ENCODE data around the gene IL17RE.
"Not testable (repeated sequence)": the region's sequence is repeated elsewhere in the genome, so short reads cannot be mapped to it uniquely, and the experiment has no call there.

The IL17RE gene

GRCh38 chr3:9883706-9884554, 18.7 kb upstream of the IL17RE start:
- peak; percentile 60 for DNase-seq

DNA sequence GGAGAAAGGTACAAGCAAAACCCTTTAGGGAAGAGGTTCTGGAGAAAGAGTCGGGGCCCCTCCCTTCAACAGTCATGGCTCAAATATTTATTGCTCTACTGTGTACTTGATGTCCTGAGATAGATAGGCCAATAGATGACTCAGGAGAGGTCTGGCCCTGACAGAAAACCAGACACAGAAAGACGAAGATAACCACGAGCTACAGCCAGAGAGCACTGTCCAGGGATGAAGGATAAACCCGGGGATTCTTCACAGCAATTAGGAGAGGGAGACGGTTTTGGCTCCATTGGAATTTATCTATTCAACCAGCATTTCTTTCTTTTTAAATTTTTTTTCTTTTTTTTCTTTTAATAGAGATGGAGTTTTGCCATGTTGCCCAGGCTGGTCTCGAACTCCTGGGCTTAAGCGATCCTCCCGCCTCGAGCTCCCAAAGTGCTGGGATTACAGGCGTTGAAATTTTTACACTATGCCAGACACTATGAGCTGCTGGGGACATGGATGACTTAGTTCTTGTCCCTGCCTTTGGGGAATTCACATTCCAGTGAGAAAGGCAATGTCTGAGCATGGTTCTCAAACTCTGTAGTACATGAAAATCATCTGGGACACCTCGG, 18.0 kb upstream of the IL17RE start:
- peak; percentile 89 for DNase-seq

DNA sequence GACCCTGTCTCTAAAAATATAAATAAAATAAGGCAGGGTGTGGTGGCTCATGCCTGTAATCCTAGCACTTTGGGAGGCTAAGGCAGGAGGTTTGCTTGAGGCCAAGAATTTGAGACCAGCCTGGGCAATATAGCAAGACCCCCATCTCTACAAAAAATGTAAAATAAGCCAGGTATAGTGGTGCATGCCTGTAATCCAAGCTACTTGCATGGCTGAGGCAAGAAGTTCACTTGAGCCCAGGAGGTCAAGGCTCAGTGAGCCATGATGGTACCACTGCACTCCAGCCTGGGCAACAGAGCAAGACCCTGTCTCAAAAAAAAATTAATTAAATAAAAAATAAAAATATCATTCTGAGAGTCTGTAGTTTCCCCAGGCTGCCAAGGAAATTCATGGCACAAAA, 16.3 kb upstream of the IL17RE start:
- DNase-seq: no peak

GRCh38 chr3:9887480-9887879, 15.2 kb upstream of the IL17RE start:
- no peak for DNase-seq

DNA sequence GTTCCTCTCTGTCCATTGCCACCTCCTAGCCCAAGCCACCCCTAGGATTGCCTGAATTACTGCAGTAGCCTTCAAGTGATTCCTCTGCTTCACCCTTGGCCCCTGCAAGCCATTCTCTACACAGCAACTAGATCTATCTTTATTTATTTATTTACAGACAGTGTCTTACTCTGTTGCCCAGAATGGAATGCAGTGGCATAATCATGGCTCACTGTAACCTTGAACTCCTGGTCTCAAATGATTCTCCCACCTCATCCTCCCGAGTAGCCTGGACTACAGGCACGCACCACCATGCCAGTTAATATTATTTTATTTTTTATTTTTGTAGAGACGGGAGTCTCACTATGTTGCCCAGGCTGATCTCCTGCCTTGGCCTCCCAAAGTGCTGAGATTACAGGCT, 14.1 kb upstream of the IL17RE start:
- no peak for DNase-seq

DNA sequence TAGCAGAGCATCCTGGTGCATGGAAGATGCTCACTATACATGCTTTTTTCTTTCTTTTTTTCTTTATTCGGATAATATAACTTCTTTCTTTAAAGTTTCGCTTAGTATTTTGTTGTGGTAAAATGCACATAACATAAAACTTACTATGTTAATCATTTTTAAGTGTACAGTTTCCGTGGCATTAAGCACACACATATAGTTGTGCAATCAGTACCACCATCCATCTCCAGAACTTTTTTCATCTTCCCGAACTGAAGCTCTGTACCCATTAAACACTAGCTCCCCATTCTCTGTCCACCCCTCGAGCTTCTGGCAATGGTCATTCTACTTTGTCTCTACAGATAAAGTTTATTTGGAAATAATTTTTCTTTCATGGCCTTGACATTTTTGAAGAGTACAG, 13.2 kb upstream of the IL17RE start:
- no peak for DNase-seq

GRCh38 chr3:9890249-9891071, 12.2 kb upstream of the IL17RE start, which contains the start of gene JAGN1:
Gene JAGN1 (plus strand): TSS chr3:9890610. CDS start chr3:9890723, 113 bp downstream.
- peak; percentile 89 for DNase-seq

DNA sequence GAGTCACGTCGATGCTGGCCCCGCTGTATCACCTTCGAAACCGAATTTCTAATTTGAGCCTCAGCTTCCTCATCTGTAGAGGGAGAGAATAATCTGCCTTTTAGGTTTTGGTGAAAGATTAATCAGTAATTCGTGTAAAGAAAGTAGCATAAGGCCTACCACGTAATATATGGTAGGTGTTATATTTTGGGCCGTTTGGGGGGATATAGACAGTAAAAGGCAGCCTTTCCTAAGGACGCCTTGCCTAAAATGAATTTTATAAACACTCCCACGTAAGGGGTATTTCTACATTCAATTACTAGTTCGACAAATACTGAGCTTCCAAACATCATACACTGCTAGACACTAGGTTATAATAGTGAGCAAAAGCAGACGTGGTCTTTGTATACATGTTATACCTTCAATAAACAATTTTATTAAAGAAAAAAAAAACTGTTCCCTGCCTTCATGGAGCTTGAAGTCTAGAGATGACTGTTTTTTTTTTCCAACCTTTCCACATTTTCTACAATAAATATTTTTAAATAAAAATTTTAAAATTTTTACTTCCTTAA, 11.5 kb upstream of the IL17RE start:
- no peak for DNase-seq

DNA sequence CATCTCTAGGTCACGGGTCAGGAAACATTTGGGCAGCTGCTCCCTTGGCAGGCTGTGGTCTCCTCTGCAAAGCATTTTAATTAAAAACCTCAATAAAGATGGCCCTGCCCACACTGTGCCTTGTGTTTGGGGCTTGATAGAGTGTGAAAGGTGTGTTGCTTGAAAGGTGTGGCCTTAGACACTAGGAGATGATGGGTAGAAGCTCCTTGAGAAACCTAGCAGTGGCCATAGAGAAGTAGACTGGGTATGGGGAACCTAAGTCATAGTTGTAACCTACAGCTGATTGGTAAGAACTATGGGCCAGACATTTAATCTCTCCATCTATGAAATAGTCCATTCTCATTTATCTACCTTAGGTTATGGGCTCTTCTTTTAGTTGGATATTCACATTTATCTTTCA, 8.9 kb upstream of the IL17RE start:
- DNase-seq: no peak

DNA sequence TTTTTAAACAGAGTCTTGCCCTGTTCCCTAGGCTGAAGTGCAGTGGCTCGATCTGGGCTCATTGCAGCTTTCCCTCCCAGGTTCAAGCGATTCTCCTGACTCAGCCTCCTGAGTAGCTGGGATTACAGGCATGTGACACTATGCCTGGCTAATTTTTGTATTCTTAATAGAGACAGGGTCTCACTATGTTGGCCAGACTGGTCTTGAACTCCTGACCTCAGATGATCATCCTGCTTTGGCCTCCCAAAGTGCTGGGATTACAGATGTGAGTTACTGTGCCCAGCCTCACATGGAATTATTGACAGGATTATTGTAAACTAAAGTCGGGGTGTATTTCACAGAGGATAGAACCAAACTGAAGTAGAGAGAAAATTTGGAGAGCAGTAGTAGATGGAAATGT, 6.9 kb upstream of the IL17RE start:
- not testable (repeated sequence) for DNase-seq

DNA sequence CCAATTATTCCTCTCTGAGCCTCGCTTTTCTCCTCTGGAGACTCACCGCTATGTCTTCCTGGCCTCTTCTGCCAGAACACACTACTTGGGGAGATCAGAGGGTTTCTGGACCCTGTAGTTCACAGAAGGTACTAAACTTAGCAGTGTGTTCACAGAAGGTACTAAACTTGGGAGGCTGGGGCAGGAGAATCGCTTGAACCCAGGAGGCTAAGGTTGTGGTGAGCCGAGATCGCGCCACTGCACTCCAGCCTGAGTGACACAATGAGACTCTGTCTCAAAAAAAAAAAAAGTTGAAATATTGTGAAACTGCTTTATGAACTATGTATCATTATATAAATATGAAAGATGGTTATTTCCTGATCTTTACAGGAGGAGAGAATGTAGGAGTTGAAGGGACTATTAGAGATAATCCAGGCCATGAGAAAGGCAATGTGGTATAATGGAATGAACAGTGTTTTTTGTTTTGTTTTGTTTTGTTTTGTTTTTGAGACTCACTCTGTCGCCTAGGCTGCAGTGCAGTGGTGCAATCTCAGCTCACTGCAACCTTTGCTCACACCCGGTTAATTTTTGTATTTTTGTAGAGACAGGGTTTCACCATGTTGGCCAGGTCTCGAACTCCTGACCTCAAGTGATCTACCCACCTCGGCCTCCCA, 5.8 kb upstream of the IL17RE start:
- not testable (repeated sequence) for DNase-seq

DNA sequence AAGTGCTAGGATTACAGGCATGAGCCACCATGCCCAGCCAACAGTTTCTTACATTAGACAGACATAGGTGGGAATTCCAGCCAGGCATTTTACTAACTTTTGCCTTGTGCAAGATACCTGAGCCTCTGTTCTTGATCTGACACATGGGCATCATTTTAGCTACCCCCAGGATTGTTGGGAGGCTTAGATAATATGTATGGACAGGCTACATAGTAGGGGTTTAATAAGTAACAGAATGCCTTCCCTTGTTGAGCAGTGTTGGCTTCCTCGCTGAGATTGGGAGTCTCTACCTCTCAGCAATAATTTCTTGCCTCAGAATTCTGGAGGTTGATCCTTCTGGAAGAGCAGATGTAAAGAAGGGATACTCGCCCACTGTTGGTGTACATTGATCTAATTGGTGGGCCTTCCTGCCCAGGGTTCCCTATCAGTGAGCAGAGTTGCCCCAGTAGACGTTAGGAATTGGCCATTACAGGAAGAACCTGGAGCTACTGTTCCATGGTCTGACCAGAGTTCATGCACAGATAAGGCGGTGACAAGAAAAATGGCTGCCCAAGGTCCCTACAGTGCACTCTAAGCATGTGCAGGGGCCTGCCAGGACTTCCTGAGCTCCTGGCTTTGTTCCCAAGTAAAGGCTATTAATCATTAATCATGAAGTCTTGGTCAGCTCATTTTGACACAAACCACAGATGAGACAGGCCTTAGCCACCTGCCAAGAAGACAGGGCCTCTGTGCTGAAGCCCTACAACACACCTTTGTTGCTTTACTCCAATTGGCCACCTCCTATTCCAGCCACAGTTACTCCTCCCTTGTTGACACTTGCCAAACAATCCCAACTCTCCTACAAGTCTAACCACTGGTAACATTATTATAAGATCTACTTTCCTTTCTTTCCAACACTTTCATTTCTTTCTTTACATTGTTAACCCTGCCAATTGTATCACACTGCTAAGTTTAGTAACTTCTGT, 5.0 kb upstream of the IL17RE start:
- peak; percentile 47 for DNase-seq

DNA sequence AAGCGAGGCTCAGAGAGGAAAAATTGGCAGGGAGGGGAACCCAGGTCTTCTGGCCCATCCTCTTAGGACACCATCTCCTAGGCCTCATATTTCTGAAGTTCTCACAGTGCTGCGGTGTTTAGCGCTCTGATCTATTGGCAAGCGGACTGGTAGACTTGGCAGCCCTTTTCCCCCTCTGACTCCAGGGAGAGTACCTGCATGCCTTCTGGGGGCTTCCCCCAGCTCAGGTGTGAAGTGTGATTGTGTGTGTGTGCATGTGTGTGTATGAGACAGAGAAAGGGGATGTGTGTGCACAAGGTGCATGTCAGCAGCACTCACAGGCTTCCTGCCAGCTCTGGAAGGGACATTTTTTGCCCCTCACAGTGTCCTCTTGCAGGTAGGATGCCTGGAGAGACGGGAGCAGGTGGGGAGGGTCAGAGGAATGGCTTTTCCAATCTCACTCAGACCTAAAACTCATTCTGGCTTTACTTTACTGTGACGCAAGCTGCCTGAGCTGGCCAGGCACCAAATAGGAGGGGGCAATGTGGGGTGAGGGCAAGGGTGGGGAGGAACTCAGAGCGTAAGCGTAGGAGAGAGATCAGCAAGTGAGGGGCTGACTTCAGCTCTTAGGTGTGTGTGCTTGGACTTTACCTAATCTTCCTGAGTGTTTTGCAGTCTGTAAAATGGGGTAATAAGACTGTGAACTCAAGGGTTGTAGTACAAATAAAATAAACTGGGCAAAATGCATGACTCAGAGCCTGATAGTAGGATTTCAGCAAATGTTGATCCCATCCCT, 4.0 kb upstream of the IL17RE start:
- no peak for DNase-seq

- DNase-seq: no peak
Measured at GRCh38 chr3:9899289-9899791, 3.3 kb upstream of the IL17RE start.

DNA sequence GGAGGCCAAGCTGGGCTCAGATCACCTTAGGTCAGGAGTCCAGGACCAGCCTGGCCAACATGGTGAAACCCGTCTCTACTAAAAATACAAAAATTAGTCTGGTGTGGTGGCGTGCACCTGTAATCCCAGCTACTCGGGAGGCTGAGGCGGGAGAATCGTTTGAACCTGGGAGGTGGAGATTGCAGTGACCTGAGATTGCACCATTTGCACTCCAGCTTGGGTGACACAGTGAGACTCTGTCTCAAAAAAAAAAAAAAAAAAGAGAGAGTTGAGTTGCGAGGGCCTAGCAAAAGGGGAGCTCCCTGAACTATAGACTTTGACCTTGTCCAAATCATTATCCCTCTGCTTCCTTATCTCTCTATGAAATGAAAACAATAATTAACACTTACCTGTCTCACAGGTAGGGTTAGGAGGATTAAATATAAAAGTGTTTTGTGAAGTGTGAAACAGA, 1.7 kb upstream of the IL17RE start:
- DNase-seq: not testable (repeated sequence)

DNA sequence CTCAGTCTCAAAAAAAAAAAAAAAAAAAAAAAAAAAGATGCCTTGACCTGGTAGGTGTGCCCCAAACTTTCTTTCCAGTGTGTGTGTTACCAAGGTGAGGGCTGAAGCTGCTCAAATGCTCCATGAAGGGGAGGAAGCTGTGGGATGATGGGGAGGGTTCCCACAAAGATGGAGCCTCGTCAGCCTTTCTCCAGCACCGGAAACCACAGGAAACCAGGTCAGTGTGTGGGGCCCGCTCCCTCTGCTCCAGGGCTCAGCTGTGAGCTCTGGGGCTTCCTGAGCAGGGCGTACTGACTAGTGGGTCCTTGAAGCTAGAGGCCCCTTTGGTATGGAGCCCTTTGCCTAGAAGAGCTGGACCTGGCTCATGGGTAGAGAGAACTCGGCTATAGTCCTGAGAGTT, 681 bp upstream of the IL17RE start:
- no peak for DNase-seq

- DNase-seq: peak; percentile 76
Measured at GRCh38 chr3:9903238-9903624, 583 bp downstream of the IL17RE start.

- no peak for DNase-seq
Measured at GRCh38 chr3:9903904-9904303, 1.3 kb downstream of the IL17RE start.

DNA sequence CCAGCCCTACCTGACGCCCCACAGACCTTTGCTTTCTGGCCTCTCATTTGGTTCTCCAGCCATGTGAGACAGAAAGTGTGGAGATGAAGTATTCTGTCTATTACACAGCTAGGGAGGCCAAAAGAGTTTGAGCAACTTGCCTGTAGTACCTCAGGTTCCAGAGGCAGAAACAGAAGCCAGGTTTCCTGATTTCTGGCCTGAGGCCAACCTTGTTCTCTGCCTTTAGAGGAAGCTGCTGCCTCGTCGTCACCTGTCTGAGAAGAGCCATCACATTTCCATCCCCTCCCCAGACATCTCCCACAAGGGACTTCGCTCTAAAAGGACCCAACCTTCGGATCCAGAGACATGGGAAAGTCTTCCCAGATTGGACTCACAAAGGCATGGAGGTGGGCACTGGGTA, 3.8 kb downstream of the IL17RE start:
- no peak for DNase-seq

DNA sequence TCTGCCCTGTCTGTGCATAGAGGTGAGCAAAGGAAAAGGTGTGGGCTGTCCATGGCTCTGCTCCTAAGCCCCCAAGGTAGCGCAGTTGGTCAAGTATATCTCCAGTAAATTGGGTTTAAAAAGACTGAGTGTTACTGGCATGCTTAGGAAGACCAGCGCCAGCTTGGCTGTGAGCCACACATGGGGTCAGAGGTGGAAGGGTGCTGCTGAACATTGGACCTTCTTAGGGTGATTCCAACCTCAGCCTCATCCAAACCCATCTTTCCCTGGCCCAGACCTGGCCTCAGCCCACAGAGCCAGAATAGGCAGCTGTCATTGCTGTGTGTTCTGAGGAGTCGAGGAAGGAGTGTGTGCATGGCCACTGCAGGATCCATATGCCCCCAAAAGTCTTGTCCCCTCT, 5.6 kb downstream of the IL17RE start:
- DNase-seq: no peak
